ENCODE results near the gene FIBCD1. TPM values are rescaled to one million over a fixed set of nuclear protein-coding genes. Genes with fewer than 3 reads are reported as not detected.

The FIBCD1 gene
- total and polyA plus RNA-seq, 2 experiments from 2014 or later = 0.43 to 4.0 TPM

- Histone ChIP-seq H3K4me1 (ENCODE audit: low read depth) (peaks cover 3% of the 10 kb centered on the region), H3K9me3 (ENCODE audit: low read depth) (no peaks in the 10 kb centered on the region), H3K36me3 (no peaks in the 10 kb centered on the region), H3K4me3 (no peak overlapping the region), H3K27me3 (no peaks in the 10 kb centered on the region), H3K27ac (no peak overlapping the region)
- no peak for DNase-seq (ENCODE audit: low read depth in 1 of 2, low spot score in 1 of 2)
- TF ChIP-seq CTCF (IDR thresholded peaks at IDR 0.05; ENCODE audit: low read depth, low read length) = no peak
Observed at GRCh38 chr9:130982636-130983358, 43.8 kb upstream of the FIBCD1 start.

- Histone ChIP-seq H3K9me3 (ENCODE audit: low read depth) (no peaks in the 10 kb centered on the region), H3K4me1 (ENCODE audit: low read depth) (peaks cover 8% of the 10 kb centered on the region), H3K27me3 (no peaks in the 10 kb centered on the region), H3K36me3 (no peaks in the 10 kb centered on the region), H3K4me3 (no peak overlapping the region), H3K27ac (no peak overlapping the region)
- DNase-seq (ENCODE audit: low read depth in 1 of 2, low spot score in 1 of 2) = no peak
- no peak for TF ChIP-seq CTCF (IDR thresholded peaks at IDR 0.05; ENCODE audit: low read depth, low read length)
Observed at GRCh38 chr9:130981756-130982137, 42.7 kb upstream of the FIBCD1 start.

DNA sequence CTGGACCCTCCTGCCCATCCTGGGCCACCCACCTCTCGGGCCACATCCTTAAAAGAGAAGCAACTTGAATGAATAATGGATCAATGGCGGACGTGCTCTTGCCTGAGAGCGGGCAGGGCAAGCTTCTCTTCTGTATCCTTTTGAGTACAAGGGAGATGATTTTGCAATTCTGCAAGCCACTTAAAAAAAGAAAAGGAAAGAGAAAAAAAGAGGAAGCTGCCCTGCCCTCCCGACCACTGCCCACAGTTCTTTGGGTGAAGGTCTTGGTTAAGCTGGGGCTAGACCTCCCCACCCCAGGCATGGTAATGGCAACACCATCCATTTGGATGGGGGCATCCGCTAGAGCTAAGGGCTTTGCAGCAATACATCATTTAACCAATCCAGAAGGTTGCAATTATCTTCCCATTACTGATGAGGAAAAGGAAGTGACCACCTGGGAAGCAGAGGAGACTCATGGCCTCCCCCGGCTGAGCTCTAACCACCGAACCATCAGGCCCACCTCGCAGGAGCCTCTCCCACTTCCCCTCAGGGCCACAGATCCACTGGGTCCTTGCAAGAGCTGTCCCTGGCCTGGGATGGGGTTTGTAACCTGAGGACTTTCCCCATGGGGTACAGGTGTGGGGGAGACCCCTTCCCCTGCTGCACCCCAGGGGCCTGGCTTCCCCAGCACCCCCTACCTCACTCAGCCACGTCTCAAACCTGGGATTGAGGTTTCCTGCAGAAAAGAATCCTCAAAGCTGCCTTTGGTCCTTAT is 42.1 kb upstream of the FIBCD1 start:
- DNase-seq (ENCODE audit: low read depth in 1 of 2, low spot score in 1 of 2) = no peak

DNA sequence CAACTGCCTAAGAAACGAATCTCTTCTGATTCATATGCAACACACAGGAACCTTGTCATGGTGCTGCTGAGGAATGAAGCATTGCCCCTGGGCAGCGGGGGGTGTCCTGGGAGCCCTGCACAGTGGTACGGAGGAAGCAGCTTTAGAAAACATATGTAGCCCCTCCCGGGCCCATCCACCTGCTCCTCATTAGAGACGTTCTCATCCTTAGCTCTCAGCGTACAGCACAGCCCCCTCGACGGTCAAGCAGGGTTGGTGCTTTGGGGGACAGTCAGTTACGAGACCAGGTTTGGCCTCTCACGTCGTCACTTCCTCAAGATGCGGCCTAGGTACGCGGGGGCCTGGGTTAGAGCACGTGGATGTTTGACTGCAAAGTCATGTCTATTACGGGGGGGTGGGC is 41.5 kb upstream of the FIBCD1 start:
- no peak for TF ChIP-seq CTCF (IDR thresholded peaks at IDR 0.05; ENCODE audit: low read depth, low read length)
- Histone ChIP-seq H3K36me3 (no peaks in the 10 kb centered on the region), H3K27me3 (no peaks in the 10 kb centered on the region), H3K4me3 (no peak overlapping the region), H3K27ac (no peak overlapping the region), H3K4me1 (ENCODE audit: low read depth) (peaks cover 8% of the 10 kb centered on the region), H3K9me3 (ENCODE audit: low read depth) (no peaks in the 10 kb centered on the region)
- no peak for DNase-seq (ENCODE audit: low read depth in 1 of 2, low spot score in 1 of 2)

More for the DNA sequence above, 42.1 kb upstream of the FIBCD1 start:
- Histone ChIP-seq H3K27me3 (no peaks in the 10 kb centered on the region), H3K9me3 (ENCODE audit: low read depth) (no peaks in the 10 kb centered on the region), H3K36me3 (no peaks in the 10 kb centered on the region), H3K4me1 (ENCODE audit: low read depth) (peaks cover 8% of the 10 kb centered on the region), H3K4me3 (no peak overlapping the region), H3K27ac (no peak overlapping the region)
- TF ChIP-seq CTCF (IDR thresholded peaks at IDR 0.05; ENCODE audit: low read depth, low read length) = no peak

DNA sequence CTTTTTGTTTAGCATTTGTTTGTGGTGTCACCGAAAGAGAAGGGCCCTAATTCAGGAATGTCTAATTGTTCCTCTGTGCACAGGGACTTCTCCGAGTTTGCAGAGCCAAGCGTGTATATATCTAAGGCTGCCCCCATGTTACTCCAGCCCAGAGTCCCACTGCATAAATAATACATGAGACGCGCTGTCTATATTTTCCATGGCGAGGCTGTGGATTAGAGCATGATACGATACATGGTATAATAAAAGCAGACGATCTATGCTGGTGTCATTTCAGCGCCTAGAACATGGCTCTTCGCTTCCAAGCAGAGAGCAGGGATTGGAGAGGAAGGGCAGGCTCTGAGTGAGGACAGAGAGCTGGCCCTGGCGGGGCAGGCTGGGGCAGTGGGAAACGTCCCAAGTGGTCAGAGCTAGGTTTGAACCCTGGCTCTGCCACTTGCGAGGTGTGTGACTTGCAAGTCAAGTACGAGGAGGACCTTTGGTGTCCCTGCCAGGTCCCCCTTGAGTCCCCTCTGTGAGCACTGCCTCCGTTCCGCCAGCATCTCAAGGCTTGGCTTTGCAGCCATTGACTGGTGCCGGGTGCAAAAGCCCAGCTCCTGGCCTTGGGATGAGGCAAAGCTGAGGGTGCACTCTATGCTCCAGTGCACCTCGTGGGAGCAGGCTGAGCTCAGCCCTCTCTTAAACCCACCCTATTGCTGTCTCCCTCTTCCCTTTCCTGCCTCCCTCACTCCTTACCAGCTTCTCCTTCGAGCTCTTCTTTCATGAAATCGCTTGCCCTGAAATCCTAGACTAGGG is 40.7 kb upstream of the FIBCD1 start:
- DNase-seq (ENCODE audit: low read depth in 1 of 2, low spot score in 1 of 2) = no peak
- Histone ChIP-seq H3K4me1 (ENCODE audit: low read depth) (peaks cover 8% of the 10 kb centered on the region), H3K27ac (no peak overlapping the region), H3K9me3 (ENCODE audit: low read depth) (no peaks in the 10 kb centered on the region), H3K36me3 (no peaks in the 10 kb centered on the region), H3K4me3 (no peak overlapping the region), H3K27me3 (no peaks in the 10 kb centered on the region)
- TF ChIP-seq CTCF (IDR thresholded peaks at IDR 0.05; ENCODE audit: low read depth, low read length) = no peak
